HCT116 (cell line): ENCODE measurements around the gene SLC27A2. TPM values are rescaled to one million over a fixed set of nuclear protein-coding genes. Genes with fewer than 3 reads are reported as not detected.

Experiments used
- ATAC-seq: fragments of 200-7000 bp; cut with Tn5 transposase; 2 replicates; pipeline ENCODE4 v1.9.1; 2020; ENCODE audit warnings: mild to moderate bottlenecking, moderate library complexity
- BruUV-seq: library from RNA; stranded (reverse); fragments of 400-500 nt; replicated peaks from 2 replicates; lab custom pipeline; 2021; lab: Mats Ljungman, UMichigan
- CTCF ChIA-PET: fragments of 300-600 bp; sonication (Branson Sonifier 250); formaldehyde crosslinking; loops from one replicate; lab custom pipeline; 2021; ENCODE audit warnings: antibody characterized with exemption; lab: Charles Lee
- POLR2A ChIA-PET: fragments of 300-600, 350-600 bp; sonication (Branson Sonifier 250); formaldehyde crosslinking; loops from one replicate; lab custom pipeline; 2021; ENCODE audit warnings: antibody characterized with exemption; lab: Charles Lee
- RAD21 ChIA-PET, 2 experiments: fragments of 300-600 bp; sonication (Branson Sonifier 250); formaldehyde crosslinking; loops; one replicate each; lab custom pipeline; 2023; ENCODE audit warnings: low total read pairs in 2 of 2; ENCODE audit not compliant: uncharacterized antibody in 2 of 2, unreplicated experiment in 2 of 2, low non-redundant PET in 1 of 2; lab: Charles Lee
- DNase-seq: peaks from one replicate; pipeline ENCODE4 v3.0.0-alpha.2; 2010; ENCODE audit warnings: low read depth, low spot score
- H2AFZ ChIP-seq: fragments of 200-600 bp; shearing (Covaris generic), sonication (generic); 2 replicates; pipeline ENCODE4 v1.6.1; 2017; ENCODE audit warnings: low read depth, mixed run types, mixed read lengths, antibody characterized with exemption, low read length; ENCODE audit not compliant: poor library complexity, severe bottlenecking
- H3K27ac ChIP-seq: 2 replicates; pipeline ENCODE4 v1.5.1; 2012; ENCODE audit warnings: low read depth, low read length
- H3K27me3 ChIP-seq: fragments of 200-600 bp; sonication (generic); 2 replicates; pipeline ENCODE4 v1.6.1; 2016; ENCODE audit warnings: mixed run types, low read length, mixed read lengths; ENCODE audit not compliant: insufficient read depth
- H3K36me3 ChIP-seq, 2 experiments: fragments of 200-500 bp in 1 of 2; fragments of 200-600 bp in 1 of 2; sonication (Bioruptor generic) in 1 of 2; sonication (generic) in 1 of 2; 2 replicates each; pipeline versions ENCODE4 v1.5.1 to v1.6.1; 2014 to 2016; ENCODE audit warnings: low read length in 2 of 2, inconsistent platforms in 1 of 2, mixed read lengths in 1 of 2, mixed run types in 1 of 2; ENCODE audit not compliant: insufficient read depth in 2 of 2, control insufficient read depth in 1 of 2
- H3K4me1 ChIP-seq, 2 experiments: fragments of 200-600 bp in 1 of 2; sonication (generic) in 1 of 2; 2 replicates each; pipeline versions ENCODE4 v1.5.1 to v1.6.1; 2012 to 2017; ENCODE audit warnings: low read length in 2 of 2, inconsistent platforms in 1 of 2, mild to moderate bottlenecking in 1 of 2, mixed read lengths in 1 of 2, mixed run types in 1 of 2, moderate library complexity in 1 of 2; ENCODE audit not compliant: insufficient read depth in 2 of 2, control insufficient read depth in 1 of 2
- H3K4me2 ChIP-seq: fragments of 200-600 bp; sonication (generic); 2 replicates; pipeline ENCODE4 v1.6.1; 2017; ENCODE audit warnings: mixed run types, low read length, mixed read lengths
- H3K4me3 ChIP-seq, 2 experiments: fragments of 200-600 bp in 1 of 2; sonication (generic) in 1 of 2; replicated peaks in 1 of 2; 2 replicates each; pipeline ENCODE4 v1.5.1; 2011 to 2016; ENCODE audit warnings: low read length in 2 of 2, control low read depth in 1 of 2, low read depth in 1 of 2, mild to moderate bottlenecking in 1 of 2, mixed read lengths in 1 of 2, mixed run types in 1 of 2
- H3K79me2 ChIP-seq: fragments of 200-600 bp; sonication (generic); 2 replicates; pipeline ENCODE4 v1.6.1; 2017; ENCODE audit warnings: mild to moderate bottlenecking, mixed run types, low read length, moderate library complexity, mixed read lengths; ENCODE audit not compliant: insufficient read depth
- H3K9ac ChIP-seq: fragments of 200-600 bp; sonication (generic); 2 replicates; pipeline ENCODE4 v1.6.1; 2016; ENCODE audit warnings: low read length, mixed read lengths
- H3K9me2 ChIP-seq: fragments of 200-600 bp; sonication (generic), shearing (Covaris generic); 2 replicates; pipeline ENCODE4 v1.6.1; 2017; ENCODE audit warnings: mixed run types, mild to moderate bottlenecking, moderate library complexity; ENCODE audit not compliant: insufficient read depth
- H3K9me3 ChIP-seq, 2 experiments: fragments of 200-500 bp in 1 of 2; fragments of 200-600 bp in 1 of 2; sonication (Bioruptor generic) in 1 of 2; sonication (generic) in 1 of 2; 2 replicates each; pipeline ENCODE4 v1.6.1; 2014 to 2017; ENCODE audit warnings: low read length in 2 of 2, mixed read lengths in 2 of 2, inconsistent platforms in 1 of 2, low read depth in 1 of 2, mild to moderate bottlenecking in 1 of 2, mixed run types in 1 of 2, moderate library complexity in 1 of 2; ENCODE audit not compliant: control insufficient read depth in 1 of 2, insufficient read depth in 1 of 2
- H4K20me1 ChIP-seq: fragments of 200-600 bp; sonication (generic), shearing (Covaris generic); 2 replicates; pipeline ENCODE4 v1.6.1; 2017; ENCODE audit warnings: mixed run types, mild to moderate bottlenecking, moderate library complexity; ENCODE audit not compliant: insufficient read depth
- CEBPB ChIP-seq: IDR thresholded peaks from 2 replicates; pipeline ENCODE4 v1.6.1; 2012; ENCODE audit warnings: low read depth
- POLR2AphosphoS5 ChIP-seq: IDR thresholded peaks from 2 replicates; pipeline ENCODE4 v1.6.1; 2011; ENCODE audit warnings: mild to moderate bottlenecking, low read depth, low read length, moderate library complexity
- RAD21 ChIP-seq: IDR thresholded peaks from 2 replicates; pipeline ENCODE4 v1.6.1; 2012; ENCODE audit warnings: low read depth, mild to moderate bottlenecking
- intact Hi-C: fragments of 100-400 bp; cut with micrococcal nuclease; formaldehyde crosslinking; loops from 2 replicates; pipeline ENCODE4 v1.10.0; 2022
- total RNA-seq: library from RNA; stranded (reverse); gene quantifications from one replicate; pipeline ENCODE4 v1.2.1, GENCODE V29; 2021; ENCODE audit not compliant: unreplicated experiment
- TF ChIP-seq, protein P1 (sequence below): IDR thresholded peaks from 2 replicates; pipeline ENCODE4 v1.6.1; 2012
- TF ChIP-seq, protein P2 (sequence below), 3 experiments: fragments of 200-600 bp in 1 of 3; sonication (generic) in 1 of 3; IDR thresholded peaks in 2 of 3; conservative IDR thresholded peaks in 1 of 3; 2 replicates each; pipeline ENCODE4 v1.5.1; 2012 to 2017; ENCODE audit warnings: low read depth in 2 of 3, low read length in 2 of 3, antibody characterized with exemption in 1 of 3, borderline replicate concordance in 1 of 3, control low read depth in 1 of 3, mild to moderate bottlenecking in 1 of 3, mixed read lengths in 1 of 3, mixed run types in 1 of 3, moderate library complexity in 1 of 3; ENCODE audit not compliant: insufficient read depth in 1 of 3
- TF ChIP-seq, protein P3 (sequence below): IDR thresholded peaks from 2 replicates; pipeline ENCODE4 v1.6.1; 2012; ENCODE audit warnings: low read depth

SLC27A2 gene
- total RNA-seq, 1 experiment from 2014 or later: 14.0 TPM

DNA sequence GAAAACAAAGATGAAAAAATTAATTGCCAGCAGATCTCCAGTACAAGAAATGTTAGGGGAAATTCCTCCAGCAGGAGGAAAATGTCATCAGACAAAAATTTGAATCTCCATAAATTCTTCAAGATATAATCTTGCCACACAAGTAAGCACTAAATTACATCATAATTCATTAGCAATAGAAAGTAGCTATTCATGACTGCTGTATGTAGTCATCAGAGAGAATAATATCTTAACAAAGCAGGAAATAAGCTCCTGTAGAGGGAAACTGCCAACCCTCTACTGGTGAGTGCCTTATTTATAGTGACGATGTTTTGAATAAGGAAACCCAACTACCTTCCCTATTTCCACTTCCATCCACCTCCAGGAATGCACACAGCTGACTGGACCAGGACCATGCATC, 15.8 kb upstream of the SLC27A2 start:
- no peak overlapping the region for H3K4me2 ChIP-seq
- CTCF ChIA-PET: interaction anchor here (1.0 kb wide), 1 partner anchor 21 kb away, joined by 3 read pairs; no protein-coding TSS in a partner anchor

More for the DNA sequence above, 15.8 kb upstream of the SLC27A2 start:
- no peak for DNase-seq
- H4K20me1 ChIP-seq: no peaks in the 10 kb centered on the region
- no peak overlapping the region for H3K4me3 ChIP-seq
- no peak for ATAC-seq
- no peaks in the 10 kb centered on the region for H3K9me2 ChIP-seq
- ChIA-PET RAD21 (no interaction called here), POLR2A (interaction anchor here (0.7 kb wide), 1 partner anchor 153 kb away, joined by 3 read pairs; no protein-coding TSS in a partner anchor)
- no peak overlapping the region for H2AFZ ChIP-seq
- TF ChIP-seq RAD21 (no peak), CEBPB (no peak), POLR2AphosphoS5 (no peak)
- TF ChIP-seq, protein P1, sequence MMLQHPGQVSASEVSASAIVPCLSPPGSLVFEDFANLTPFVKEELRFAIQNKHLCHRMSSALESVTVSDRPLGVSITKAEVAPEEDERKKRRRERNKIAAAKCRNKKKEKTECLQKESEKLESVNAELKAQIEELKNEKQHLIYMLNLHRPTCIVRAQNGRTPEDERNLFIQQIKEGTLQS: no peak
- TF ChIP-seq, protein P2, sequence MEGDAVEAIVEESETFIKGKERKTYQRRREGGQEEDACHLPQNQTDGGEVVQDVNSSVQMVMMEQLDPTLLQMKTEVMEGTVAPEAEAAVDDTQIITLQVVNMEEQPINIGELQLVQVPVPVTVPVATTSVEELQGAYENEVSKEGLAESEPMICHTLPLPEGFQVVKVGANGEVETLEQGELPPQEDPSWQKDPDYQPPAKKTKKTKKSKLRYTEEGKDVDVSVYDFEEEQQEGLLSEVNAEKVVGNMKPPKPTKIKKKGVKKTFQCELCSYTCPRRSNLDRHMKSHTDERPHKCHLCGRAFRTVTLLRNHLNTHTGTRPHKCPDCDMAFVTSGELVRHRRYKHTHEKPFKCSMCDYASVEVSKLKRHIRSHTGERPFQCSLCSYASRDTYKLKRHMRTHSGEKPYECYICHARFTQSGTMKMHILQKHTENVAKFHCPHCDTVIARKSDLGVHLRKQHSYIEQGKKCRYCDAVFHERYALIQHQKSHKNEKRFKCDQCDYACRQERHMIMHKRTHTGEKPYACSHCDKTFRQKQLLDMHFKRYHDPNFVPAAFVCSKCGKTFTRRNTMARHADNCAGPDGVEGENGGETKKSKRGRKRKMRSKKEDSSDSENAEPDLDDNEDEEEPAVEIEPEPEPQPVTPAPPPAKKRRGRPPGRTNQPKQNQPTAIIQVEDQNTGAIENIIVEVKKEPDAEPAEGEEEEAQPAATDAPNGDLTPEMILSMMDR (IDR thresholded peaks at IDR 0.05 in 2 of 3, conservative IDR thresholded peaks at IDR 0.05 in 1 of 3; ENCODE audit: borderline replicate concordance in 1 of 3, insufficient read depth in 1 of 3, low read depth in 2 of 3, low read length in 2 of 3): no peak
- TF ChIP-seq, protein P3, sequence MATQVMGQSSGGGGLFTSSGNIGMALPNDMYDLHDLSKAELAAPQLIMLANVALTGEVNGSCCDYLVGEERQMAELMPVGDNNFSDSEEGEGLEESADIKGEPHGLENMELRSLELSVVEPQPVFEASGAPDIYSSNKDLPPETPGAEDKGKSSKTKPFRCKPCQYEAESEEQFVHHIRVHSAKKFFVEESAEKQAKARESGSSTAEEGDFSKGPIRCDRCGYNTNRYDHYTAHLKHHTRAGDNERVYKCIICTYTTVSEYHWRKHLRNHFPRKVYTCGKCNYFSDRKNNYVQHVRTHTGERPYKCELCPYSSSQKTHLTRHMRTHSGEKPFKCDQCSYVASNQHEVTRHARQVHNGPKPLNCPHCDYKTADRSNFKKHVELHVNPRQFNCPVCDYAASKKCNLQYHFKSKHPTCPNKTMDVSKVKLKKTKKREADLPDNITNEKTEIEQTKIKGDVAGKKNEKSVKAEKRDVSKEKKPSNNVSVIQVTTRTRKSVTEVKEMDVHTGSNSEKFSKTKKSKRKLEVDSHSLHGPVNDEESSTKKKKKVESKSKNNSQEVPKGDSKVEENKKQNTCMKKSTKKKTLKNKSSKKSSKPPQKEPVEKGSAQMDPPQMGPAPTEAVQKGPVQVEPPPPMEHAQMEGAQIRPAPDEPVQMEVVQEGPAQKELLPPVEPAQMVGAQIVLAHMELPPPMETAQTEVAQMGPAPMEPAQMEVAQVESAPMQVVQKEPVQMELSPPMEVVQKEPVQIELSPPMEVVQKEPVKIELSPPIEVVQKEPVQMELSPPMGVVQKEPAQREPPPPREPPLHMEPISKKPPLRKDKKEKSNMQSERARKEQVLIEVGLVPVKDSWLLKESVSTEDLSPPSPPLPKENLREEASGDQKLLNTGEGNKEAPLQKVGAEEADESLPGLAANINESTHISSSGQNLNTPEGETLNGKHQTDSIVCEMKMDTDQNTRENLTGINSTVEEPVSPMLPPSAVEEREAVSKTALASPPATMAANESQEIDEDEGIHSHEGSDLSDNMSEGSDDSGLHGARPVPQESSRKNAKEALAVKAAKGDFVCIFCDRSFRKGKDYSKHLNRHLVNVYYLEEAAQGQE: no peak
- no TSS peak for BruUV-seq
- no peaks in the 10 kb centered on the region for H3K9me3 ChIP-seq
- H3K27me3 ChIP-seq: no peaks in the 10 kb centered on the region
- H3K9ac ChIP-seq: no peak overlapping the region
- intact Hi-C loops: no loop called here
- H3K4me1 ChIP-seq: peaks cover 10 to 41% of the 10 kb centered on the region in 2 experiments
- H3K36me3 ChIP-seq: no peaks in the 10 kb centered on the region
- no peak overlapping the region for H3K27ac ChIP-seq
- no peaks in the 10 kb centered on the region for H3K79me2 ChIP-seq
